ENCODE data around the gene AOAH. TPM values are rescaled to one million over a fixed set of nuclear protein-coding genes. Genes with fewer than 3 reads are reported as not detected.
"Not testable (repeated sequence)": the region's sequence is repeated elsewhere in the genome, so short reads cannot be mapped to it uniquely, and the experiment has no call there.

The AOAH gene
- total and polyA plus RNA-seq, 9 of the 15 experiments (the other 6 are each of a cell fraction or from before 2014, with no cell fraction given) = not detected

DNA sequence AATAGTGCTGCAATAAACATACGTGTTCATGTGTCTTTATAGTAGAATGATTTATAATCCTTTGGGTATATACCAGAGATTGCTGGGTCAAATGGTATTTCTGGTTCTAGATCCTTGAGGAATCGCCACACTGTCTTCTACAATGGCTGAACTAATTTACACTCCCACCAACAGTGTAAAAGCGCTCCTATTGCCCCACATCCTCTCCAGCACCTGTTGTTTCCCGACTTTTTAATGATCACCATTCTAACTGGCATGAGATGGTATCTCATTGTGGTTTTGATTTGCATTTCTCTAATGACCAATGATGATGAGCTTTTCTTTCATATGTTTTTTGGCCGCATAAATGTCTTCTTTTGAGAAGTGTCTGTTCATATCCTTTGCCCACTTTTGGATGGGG, 235.6 kb downstream of the AOAH start:
- H3K4me2 ChIP-seq (ENCODE audit: insufficient read depth, low read length); ATAC-seq; H3K9ac ChIP-seq (ENCODE audit: insufficient read depth in 1 of 2, low read depth in 2 of 2, low read length in 2 of 2); H3K36me3 ChIP-seq (ENCODE audit: control insufficient read depth, insufficient read depth, low read length); H3K9me1 ChIP-seq (ENCODE audit: control insufficient read depth, insufficient read depth, low read length); H3K27me3 ChIP-seq (ENCODE audit: control insufficient read depth in 2 of 2, insufficient read depth in 2 of 2, low read length in 2 of 2); H3K79me2 ChIP-seq (ENCODE audit: control insufficient read depth, insufficient read depth, low read length); POLR2A ChIA-PET; H4K20me1 ChIP-seq (replicated peaks; ENCODE audit: control insufficient read depth, insufficient read depth, low read length); BruUV-seq (replicated peaks); H3K27ac ChIP-seq (ENCODE audit: extremely low read depth, low read depth, low read length); in situ Hi-C loops (cut with MboI); H3K9me3 ChIP-seq (replicated peaks; ENCODE audit: control insufficient read depth, insufficient read depth, low read depth, low read length); FAIRE-seq; DNase-seq (ENCODE audit: extremely low read depth in 1 of 4, low spot score in 3 of 4); H3K4me3 ChIP-seq; H3K4me1 ChIP-seq (replicated peaks in 1 of 2; ENCODE audit: control insufficient read depth in 2 of 2, insufficient read depth in 2 of 2, low read length in 2 of 2); H2AFZ ChIP-seq (ENCODE audit: low read depth, low read length): not testable (repeated sequence)
- WGBS (ENCODE audit: insufficient coverage, low coverage, missing lambda C conversion rate) = 1% methylated on average over 5 of the region's 5 CpGs
- TF ChIP-seq ZNF146 (CRISPR knock-in tag; IDR thresholded peaks at IDR 0.05; ENCODE audit: unreplicated experiment) (peak; percentile 4), ZNF184 (CRISPR knock-in tag; IDR thresholded peaks at IDR 0.05) (peak; percentile 71; the same call in 1 of the 2 replicates)
- intact Hi-C loops (cut with micrococcal nuclease) = loop anchor here (5.0 kb wide), 3 partner anchors 196 to 709 kb away; no protein-coding TSS in a partner anchor
- CTCF ChIA-PET (ENCODE audit: low intra/inter-chr PET ratio) = interaction anchor here (0.6 kb wide), 2 partner anchors 33 to 1314 kb away, joined by 4 to 5 read pairs; no protein-coding TSS in a partner anchor

DNA sequence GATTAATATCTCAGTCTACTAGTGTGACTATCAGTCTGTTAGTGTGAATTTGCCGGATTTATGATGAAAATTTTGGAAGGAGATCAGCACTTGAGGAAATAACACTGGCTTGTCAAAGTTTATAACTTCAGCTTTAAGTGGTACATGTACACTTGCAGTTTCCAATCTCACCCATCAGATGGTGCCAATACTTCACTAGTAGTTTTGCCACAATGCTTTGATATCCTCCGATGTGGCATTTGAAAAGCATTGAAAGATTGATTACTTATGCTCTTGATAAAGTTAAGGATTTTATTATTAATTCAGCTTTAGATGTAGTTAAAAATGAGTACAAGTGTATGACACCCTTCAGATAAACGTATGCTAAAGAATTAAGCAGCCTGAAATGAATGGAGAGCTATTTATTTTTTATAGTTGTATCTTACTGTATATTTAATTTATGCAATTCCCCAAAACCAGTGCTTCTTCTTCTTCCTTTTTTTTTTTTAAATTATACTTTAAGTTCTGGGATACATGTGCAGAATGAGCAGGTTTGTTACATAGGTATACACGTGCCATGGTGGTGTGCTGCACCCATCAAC, 236.4 kb downstream of the AOAH start:
- Histone ChIP-seq H3K4me1 (replicated peaks in 1 of 2; ENCODE audit: control insufficient read depth in 2 of 2, insufficient read depth in 2 of 2, low read length in 2 of 2) (no peaks in the 10 kb centered on the region), H3K9me3 (replicated peaks; ENCODE audit: control insufficient read depth, insufficient read depth, low read depth, low read length) (no peaks in the 10 kb centered on the region), H2AFZ (ENCODE audit: low read depth, low read length) (no peak overlapping the region), H3K4me2 (ENCODE audit: insufficient read depth, low read length) (no peak overlapping the region), H3K79me2 (ENCODE audit: control insufficient read depth, insufficient read depth, low read length) (no peaks in the 10 kb centered on the region), H3K9ac (ENCODE audit: insufficient read depth in 1 of 2, low read depth in 2 of 2, low read length in 2 of 2) (no peak overlapping the region), H3K27me3 (ENCODE audit: control insufficient read depth in 2 of 2, insufficient read depth in 2 of 2, low read length in 2 of 2) (peaks cover 4 to 17% of the 10 kb centered on the region in 2 experiments; a peak in 3 of 5 replicates), H3K9me1 (ENCODE audit: control insufficient read depth, insufficient read depth, low read length) (no peaks in the 10 kb centered on the region), H3K4me3 (no peak overlapping the region), H3K27ac (ENCODE audit: extremely low read depth, low read depth, low read length) (no peak overlapping the region), H4K20me1 (replicated peaks; ENCODE audit: control insufficient read depth, insufficient read depth, low read length) (no peaks in the 10 kb centered on the region), H3K36me3 (ENCODE audit: control insufficient read depth, insufficient read depth, low read length) (no peaks in the 10 kb centered on the region)
- ChIA-PET POLR2A (interaction anchor here (1.4 to 1.5 kb wide), 2 partner anchors 10 to 11 kb away, joined by 3 to 4 read pairs; no protein-coding TSS in a partner anchor), CTCF (ENCODE audit: low intra/inter-chr PET ratio) (interaction anchor here (0.6 to 1.4 kb wide), 4 partner anchors 32 to 714 kb away, joined by 3 to 7 read pairs (median 4); no protein-coding TSS in a partner anchor)
- ATAC-seq (peak; percentile 55; the same call in 2 of the 3 replicates), FAIRE-seq (no peak), DNase-seq (ENCODE audit: extremely low read depth in 1 of 4, low spot score in 3 of 4) (peak in 1 of 4 experiments; percentile 37)
- intact Hi-C loops (cut with micrococcal nuclease) (loop anchor here (2.0 to 5.0 kb wide), 5 partner anchors 183 to 709 kb away; no protein-coding TSS in a partner anchor), in situ Hi-C loops (cut with MboI) (no loop called here)
- no TSS peak for BruUV-seq (replicated peaks)
- WGBS (ENCODE audit: insufficient coverage, low coverage, missing lambda C conversion rate) = 1% methylated on average over 4 of the region's 4 CpGs
- TF ChIP-seq, protein P1, sequence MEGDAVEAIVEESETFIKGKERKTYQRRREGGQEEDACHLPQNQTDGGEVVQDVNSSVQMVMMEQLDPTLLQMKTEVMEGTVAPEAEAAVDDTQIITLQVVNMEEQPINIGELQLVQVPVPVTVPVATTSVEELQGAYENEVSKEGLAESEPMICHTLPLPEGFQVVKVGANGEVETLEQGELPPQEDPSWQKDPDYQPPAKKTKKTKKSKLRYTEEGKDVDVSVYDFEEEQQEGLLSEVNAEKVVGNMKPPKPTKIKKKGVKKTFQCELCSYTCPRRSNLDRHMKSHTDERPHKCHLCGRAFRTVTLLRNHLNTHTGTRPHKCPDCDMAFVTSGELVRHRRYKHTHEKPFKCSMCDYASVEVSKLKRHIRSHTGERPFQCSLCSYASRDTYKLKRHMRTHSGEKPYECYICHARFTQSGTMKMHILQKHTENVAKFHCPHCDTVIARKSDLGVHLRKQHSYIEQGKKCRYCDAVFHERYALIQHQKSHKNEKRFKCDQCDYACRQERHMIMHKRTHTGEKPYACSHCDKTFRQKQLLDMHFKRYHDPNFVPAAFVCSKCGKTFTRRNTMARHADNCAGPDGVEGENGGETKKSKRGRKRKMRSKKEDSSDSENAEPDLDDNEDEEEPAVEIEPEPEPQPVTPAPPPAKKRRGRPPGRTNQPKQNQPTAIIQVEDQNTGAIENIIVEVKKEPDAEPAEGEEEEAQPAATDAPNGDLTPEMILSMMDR (IDR thresholded peaks at IDR 0.05 in 2 of 3, conservative IDR thresholded peaks at IDR 0.05 in 1 of 3; ENCODE audit: insufficient read depth in 2 of 3, low read depth in 1 of 3, low read length in 3 of 3) = peak; percentile 54 to 73 (median 57); a peak in 5 of 6 replicates
- TF ChIP-seq SMC3 (conservative IDR thresholded peaks at IDR 0.05; ENCODE audit: insufficient read depth, low read depth, low read length) = peak; percentile 50
- TF ChIP-seq, protein P2, sequence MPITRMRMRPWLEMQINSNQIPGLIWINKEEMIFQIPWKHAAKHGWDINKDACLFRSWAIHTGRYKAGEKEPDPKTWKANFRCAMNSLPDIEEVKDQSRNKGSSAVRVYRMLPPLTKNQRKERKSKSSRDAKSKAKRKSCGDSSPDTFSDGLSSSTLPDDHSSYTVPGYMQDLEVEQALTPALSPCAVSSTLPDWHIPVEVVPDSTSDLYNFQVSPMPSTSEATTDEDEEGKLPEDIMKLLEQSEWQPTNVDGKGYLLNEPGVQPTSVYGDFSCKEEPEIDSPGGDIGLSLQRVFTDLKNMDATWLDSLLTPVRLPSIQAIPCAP (CRISPR knock-in tag; IDR thresholded peaks at IDR 0.05; ENCODE audit: borderline replicate concordance) = no peak
- TF ChIP-seq, protein P3, sequence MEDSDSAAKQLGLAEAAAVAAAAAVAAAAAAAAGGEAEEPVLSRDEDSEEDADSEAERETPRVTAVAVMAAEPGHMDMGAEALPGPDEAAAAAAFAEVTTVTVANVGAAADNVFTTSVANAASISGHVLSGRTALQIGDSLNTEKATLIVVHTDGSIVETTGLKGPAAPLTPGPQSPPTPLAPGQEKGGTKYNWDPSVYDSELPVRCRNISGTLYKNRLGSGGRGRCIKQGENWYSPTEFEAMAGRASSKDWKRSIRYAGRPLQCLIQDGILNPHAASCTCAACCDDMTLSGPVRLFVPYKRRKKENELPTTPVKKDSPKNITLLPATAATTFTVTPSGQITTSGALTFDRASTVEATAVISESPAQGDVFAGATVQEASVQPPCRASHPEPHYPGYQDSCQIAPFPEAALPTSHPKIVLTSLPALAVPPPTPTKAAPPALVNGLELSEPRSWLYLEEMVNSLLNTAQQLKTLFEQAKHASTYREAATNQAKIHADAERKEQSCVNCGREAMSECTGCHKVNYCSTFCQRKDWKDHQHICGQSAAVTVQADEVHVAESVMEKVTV (CRISPR knock-in tag; IDR thresholded peaks at IDR 0.05) = peak; percentile 76
- TF ChIP-seq CHD1 (IDR thresholded peaks at IDR 0.05; ENCODE audit: low read length) = no peak
- TF ChIP-seq TEAD4 (IDR thresholded peaks at IDR 0.05; ENCODE audit: low read length) = no peak
- TF ChIP-seq TEAD4 (CRISPR knock-in tag; IDR thresholded peaks at IDR 0.05; ENCODE audit: borderline replicate concordance) = no peak
